ENCODE measurements around the gene DNAJC18.

The DNAJC18 gene

GRCh38 chr5:139438707-139439012 lies 665 bp downstream of the DNAJC18 start:
- H3K4me3 ChIP-seq (ENCODE audit: low read depth, low read length): peak overlapping the region; percentile 66
- TF ChIP-seq CTCF (IDR thresholded peaks at IDR 0.05; ENCODE audit: insufficient read depth, low read depth, low read length, missing control alignments): no peak
- DNase-seq (ENCODE audit: low read depth): no peak

DNA sequence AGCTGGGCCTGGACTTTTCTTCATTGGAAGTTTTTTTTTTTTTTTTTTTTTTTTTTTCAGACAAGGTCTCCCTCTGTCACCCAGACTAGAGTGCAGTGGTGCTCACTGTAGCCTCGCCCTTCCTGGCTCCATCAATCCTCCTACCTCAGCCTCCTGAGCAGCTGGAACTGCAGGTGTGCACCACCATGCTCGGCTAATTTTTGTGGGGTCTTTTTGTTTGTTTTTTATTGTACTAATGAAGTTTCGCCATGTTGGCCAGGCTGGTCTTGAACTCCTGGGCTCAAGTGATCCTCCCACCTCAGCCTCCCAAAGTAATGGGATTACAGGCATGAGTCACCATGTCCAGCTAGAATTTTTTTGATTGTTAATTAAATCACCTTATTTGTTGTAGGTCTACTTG lies 3.6 kb downstream of the DNAJC18 start:
- no peak overlapping the region for H3K4me3 ChIP-seq (ENCODE audit: low read depth, low read length)
- DNase-seq (ENCODE audit: low read depth): no peak
- no peak for TF ChIP-seq CTCF (IDR thresholded peaks at IDR 0.05; ENCODE audit: insufficient read depth, low read depth, low read length, missing control alignments)

DNA sequence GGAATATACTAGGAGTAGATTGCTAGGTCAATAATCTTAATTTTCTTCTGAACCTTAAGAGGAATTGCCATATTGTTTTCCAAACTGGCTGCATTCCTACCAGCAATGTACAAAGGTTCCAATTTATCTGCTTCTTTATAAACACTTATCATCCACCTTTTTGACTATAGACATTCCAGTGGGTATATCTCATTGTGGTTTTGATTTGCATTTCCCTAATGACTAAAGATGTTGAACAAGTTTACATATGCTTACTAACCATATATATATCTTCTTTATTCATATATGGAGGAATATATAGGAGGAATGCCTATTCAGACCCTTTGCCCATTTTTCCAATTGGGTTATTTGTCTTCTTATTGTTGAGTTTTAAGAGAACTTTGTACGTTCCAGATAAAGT lies 7.6 kb downstream of the DNAJC18 start:
- no peak for DNase-seq (ENCODE audit: low read depth)
- no peak overlapping the region for H3K4me3 ChIP-seq (ENCODE audit: low read depth, low read length)
- no peak for TF ChIP-seq CTCF (IDR thresholded peaks at IDR 0.05; ENCODE audit: insufficient read depth, low read depth, low read length, missing control alignments)

GRCh38 chr5:139430015-139430414 lies 9.3 kb downstream of the DNAJC18 start:
- TF ChIP-seq CTCF (IDR thresholded peaks at IDR 0.05; ENCODE audit: insufficient read depth, low read depth, low read length, missing control alignments): no peak
- no peak for DNase-seq (ENCODE audit: low read depth)

DNA sequence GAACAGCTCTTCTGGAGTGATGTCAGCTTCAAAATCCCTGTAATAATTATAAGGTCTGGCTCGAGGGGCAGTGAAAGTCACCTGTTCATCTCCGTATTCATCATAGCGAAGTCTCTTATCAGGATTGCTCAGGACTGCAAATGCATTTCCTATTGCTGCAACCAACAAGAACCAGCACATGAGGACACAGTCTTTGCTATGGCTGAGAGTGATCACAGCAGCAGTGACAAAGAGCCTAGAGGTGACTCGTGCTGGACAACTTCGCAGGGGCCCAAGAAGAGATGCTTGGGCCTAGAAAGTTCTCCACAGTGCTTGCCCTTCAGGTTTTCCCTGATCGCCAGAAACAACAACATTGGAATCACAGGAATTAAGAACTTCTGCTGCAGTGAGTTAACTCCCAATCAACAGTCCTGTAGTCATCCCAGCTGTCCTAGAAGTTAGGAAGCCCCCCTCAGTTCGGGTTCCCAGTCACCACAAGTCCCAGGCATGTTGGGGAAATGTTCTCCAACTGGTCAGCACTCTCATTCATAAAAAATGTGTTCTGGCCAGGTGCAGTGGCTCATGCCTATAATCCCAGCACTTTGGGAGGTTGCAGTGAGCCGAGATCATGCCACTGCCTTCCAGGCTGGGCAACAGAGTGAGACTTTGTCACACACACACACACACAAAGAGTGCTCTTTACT lies 13.0 kb downstream of the DNAJC18 start:
- DNase-seq (ENCODE audit: low read depth): no peak
- TF ChIP-seq CTCF (IDR thresholded peaks at IDR 0.05; ENCODE audit: insufficient read depth, low read depth, low read length, missing control alignments): no peak
- H3K4me3 ChIP-seq (ENCODE audit: low read depth, low read length): no peak overlapping the region

More at GRCh38 chr5:139430015-139430414, 9.3 kb downstream of the DNAJC18 start:
- no peak overlapping the region for H3K4me3 ChIP-seq (ENCODE audit: low read depth, low read length)

DNA sequence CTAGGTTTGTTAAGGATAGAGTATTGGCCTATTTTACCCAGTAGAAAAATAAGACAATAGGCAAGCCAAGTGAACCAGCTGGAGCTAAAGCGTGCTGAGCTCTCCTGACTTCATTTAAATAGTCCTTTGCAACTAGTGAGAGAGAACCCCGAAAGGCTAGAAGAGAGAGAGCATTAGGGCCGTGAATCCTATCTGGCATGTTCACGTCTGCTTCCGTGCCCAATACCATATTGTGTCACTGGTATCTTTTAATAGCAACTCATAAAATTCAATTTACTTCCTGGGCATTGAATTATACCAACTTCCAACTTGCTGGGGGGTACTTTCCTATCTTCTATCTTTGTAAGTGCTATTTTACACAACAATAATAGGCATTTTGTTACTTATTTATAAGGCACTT lies 13.8 kb downstream of the DNAJC18 start:
- TF ChIP-seq CTCF (IDR thresholded peaks at IDR 0.05; ENCODE audit: insufficient read depth, low read depth, low read length, missing control alignments): no peak
- H3K4me3 ChIP-seq (ENCODE audit: low read depth, low read length): no peak overlapping the region
- DNase-seq (ENCODE audit: low read depth): no peak

GRCh38 chr5:139422307-139422893 lies 16.9 kb downstream of the DNAJC18 start:
- DNase-seq (ENCODE audit: low read depth): peak; percentile 85
- TF ChIP-seq CTCF (IDR thresholded peaks at IDR 0.05; ENCODE audit: insufficient read depth, low read depth, low read length, missing control alignments): peak; percentile 84
- no peak overlapping the region for H3K4me3 ChIP-seq (ENCODE audit: low read depth, low read length)
